HG03045 (cell line): ENCODE results near the gene ZNF460.

Experiments used
- ATAC-seq: cut with Tn5 transposase; IDR thresholded peaks from one replicate; pipeline ENCODE4 v1.9.1; 2021; ENCODE audit warnings: mild to moderate bottlenecking, moderate library complexity; ENCODE audit not compliant: unreplicated experiment

The ZNF460 gene

GRCh38 chr19:57279418-57280164 lies 694 bp upstream of the ZNF460 start:
- ATAC-seq: peak; percentile 77

DNA sequence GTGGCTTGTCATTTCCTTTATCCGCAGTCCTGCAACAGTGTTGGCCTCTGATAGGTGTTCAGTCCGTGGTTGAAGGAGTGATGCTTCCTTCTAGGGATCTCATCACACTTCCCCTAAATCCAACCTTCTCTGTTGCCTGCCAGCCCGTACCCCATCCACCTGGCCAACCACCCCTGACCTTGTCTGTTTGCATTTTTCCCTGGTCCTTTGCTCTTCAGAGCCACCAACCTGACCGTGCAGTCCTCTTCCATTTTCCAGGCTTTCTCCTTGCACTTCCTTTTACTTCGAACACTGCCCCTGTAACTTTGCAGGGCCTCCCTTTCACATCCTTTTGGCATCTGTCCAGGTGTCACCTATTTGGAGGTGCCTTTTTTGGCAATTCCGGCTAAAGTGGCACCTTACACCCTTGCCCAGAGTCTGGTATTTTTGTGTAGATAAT lies 696 bp downstream of the ZNF460 start:
- no peak for ATAC-seq

- ATAC-seq: no peak
These were observed 1.8 kb downstream of the ZNF460 start for GRCh38 chr19:57282011-57282643.

GRCh38 chr19:57288373-57288772 lies 8.1 kb downstream of the ZNF460 start:
- no peak for ATAC-seq

DNA sequence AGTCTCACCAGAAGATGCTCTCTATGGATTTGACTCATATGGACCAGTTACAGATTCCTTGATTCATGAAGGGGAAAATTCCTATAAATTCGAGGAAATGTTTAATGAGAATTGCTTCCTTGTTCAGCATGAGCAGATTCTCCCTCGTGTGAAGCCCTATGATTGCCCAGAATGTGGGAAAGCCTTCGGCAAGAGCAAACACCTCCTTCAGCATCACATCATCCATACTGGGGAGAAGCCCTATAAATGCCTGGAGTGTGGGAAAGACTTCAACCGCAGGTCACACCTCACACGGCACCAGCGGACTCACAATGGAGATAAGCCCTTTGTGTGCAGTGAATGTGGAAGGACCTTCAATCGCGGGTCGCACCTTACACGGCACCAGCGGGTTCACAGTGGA lies 10.7 kb downstream of the ZNF460 start:
- no peak for ATAC-seq

- no peak for ATAC-seq
These were observed 12.3 kb downstream of the ZNF460 start for GRCh38 chr19:57292547-57292946.

- ATAC-seq: no peak
These were observed 13.4 kb downstream of the ZNF460 start for GRCh38 chr19:57293719-57294118.

GRCh38 chr19:57302020-57302465 lies 21.8 kb downstream of the ZNF460 start:
- no peak for ATAC-seq

DNA sequence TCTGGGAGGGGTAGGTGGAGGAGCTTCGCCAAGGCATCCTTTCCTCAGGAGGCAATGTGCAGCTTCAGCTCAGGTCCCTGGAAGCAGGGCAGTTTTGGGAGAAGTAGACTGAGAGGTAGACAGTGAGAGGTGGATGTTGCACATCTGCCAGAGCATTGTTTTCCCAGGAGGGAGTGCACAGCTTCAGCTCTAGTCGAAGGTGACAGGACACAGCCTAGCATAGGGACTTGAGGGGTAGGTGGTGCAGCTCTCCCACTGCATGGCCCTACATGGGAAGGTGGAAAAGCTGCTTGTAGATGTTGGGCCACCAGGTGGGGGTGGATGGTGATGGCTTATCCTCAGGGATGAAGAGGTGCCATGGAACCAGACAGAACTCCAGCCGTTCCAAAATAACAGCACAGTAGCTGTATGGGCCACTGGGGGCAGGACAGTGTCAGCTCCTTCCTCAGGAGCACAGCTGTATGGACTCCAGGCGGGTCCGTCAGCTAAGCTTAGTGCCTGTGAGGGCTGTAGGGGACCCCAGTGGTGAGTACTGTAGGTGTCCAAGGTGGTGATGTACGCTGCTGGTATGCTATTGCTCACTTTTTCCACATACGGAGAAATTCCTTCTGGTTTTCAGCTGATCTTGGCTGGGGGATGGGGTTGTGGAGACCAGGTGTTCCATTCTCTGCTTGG lies 22.6 kb downstream of the ZNF460 start:
- no peak for ATAC-seq

- no peak for ATAC-seq
These were observed 24.8 kb downstream of the ZNF460 start for GRCh38 chr19:57305056-57305455.

DNA sequence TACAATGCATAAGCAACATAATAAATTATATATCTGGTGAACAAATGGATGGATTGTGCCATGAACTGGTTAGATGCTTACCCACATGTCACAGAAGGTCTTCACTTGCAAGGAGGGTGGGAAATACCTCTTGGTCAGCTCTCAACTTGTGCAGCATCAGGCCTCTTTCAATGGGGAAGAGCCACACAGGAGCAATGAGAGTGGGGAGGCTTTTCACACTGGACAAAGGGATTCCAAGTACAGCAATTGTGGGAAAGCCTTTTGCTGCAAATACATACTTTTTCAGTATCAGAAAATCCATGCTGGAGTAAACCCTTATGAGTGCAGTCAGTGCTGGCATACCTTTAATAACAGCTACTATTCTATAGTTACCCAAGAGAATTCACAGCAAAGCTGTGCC lies 28.2 kb downstream of the ZNF460 start:
- ATAC-seq: no peak

DNA sequence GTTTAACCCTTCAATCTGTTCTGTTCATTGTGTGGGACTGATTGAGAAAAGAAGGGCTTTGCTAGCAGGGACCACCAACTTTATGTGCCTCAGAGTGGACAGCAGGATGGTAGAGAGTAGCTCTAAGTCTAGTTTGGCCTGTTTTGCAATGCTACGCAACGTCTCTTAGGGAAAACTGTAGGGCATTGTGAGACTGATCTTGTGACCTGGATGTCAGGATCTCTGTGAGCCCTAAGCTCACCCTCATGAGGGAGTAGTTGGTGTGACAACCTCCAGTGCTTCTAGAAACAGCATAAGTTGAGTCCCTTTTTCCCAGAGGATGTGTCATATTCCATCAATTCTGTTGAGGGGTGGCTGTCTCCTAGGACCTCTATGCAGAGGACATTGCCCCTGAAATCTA lies 30.5 kb downstream of the ZNF460 start:
- ATAC-seq: no peak

DNA sequence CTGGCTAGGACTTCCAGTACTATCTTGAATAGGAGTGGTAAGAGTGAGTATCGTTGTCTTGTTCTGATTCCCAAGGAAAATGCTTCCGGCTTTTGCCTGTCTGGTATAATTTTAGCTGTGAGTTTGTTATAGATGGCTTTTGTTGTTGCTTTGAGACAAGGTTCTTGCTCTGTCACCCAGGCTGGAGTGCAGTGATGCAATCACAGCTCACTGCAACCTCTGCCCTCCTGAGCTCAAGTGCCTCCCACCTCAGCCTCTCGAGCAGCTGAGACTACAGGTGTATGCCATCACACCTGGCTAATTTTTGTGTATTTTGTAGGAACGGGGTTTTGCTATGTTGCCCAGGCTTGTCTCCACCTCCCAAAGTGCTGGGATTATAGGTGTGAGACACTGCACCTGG lies 33.9 kb downstream of the ZNF460 start:
- no peak for ATAC-seq

- no peak for ATAC-seq
These were observed 37.2 kb downstream of the ZNF460 start for GRCh38 chr19:57317503-57317902.

GRCh38 chr19:57319869-57320179 lies 39.5 kb downstream of the ZNF460 start:
- ATAC-seq: no peak

DNA sequence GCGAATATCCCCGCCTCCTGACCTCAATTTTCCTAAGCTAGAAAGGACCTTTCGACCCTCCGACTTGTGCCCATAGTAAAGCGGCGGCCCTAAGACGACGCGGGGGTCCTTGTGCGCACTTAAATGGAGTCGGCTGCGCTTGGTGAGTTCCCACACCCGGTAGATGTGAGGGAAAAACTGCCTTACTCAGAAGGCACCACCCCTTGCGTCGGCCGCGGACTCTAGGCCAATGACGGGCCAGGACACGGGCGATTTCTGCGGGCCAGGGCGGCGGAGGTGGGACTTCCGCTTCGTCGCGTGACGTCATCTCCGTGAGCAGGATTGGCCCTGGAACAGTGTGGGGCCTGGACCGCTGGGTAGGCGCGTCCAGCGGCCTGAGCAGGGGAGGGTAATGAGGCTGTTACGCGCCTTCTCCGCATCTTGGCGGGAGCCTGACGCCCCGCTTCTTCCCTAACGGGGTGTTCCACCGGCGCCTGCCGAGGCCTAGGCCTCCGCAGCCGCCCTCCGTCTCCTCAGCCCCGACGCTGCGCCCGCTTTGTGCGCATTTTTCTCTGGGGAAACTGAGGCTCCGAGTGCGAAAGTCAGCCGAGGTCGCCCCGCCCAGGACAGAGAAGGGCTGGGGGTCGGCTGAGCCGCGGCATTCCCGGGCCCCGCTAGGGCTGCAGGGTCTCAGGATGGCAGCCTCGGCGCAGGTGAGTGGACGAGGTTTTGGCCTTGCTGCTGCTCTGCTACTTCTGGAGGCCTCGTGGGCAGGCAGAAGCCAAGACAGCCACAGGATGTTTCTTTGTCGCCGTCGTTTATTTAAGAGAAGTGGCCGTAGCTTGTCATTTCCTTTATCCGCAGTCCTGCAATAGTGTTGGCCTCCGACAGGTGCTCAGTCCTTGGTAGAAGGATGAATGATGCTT lies 40.1 kb downstream of the ZNF460 start, which contains the start of gene ZNF543:
TSS of gene ZNF543 (plus strand) at position 293 of the 905 bp plus-strand sequence. CDS start at position 675, 382 bp downstream.
- ATAC-seq: peak; percentile 97

DNA sequence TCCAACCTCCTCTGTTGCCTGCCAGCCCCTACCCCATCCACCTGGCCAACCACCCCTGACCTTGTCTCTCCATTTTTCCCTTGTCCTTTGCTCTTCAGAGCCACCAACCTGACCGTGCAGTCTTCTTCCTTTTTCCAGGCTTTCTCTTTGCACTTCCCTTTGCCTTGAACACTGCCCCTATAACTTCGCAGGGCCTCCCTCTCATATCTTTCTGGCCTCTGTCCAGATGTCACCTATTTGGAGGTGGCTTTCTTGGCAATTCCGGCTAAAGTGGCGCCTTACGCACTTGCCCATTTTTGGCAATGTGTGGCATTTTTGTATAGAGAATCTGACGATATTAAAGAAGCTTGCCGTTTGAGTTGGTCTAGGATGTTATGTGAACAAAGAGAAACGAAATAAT lies 40.8 kb downstream of the ZNF460 start:
- ATAC-seq: no peak

- no peak for ATAC-seq
These were observed 41.5 kb downstream of the ZNF460 start for GRCh38 chr19:57321751-57322150.

DNA sequence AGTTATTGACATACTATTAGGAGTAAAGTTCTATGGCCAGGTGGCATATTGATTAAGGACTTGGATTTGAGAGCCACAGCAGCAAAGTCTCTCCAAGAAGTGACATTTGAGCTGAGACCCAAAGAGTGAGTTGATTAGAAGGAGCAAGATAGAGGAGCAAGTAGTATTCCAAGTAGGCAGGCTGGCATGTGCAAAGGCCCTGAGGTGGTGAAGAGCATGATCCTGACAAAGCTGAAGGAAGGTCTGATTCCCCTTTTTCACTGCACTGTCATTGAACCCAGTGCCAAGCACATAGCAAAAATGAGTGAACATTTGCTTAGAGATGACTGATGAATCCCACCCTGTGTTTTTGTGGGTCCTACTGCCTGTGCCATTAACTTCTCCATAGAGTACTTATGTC lies 44.7 kb downstream of the ZNF460 start:
- no peak for ATAC-seq

- no peak for ATAC-seq
These were observed 47.7 kb downstream of the ZNF460 start for GRCh38 chr19:57327993-57328392.

- ATAC-seq: no peak
These were observed 53.9 kb downstream of the ZNF460 start for GRCh38 chr19:57334191-57334590.
